GM12878 (cell line): Measurements from ENCODE around the gene RTN4. TPM values are rescaled to one million over a fixed set of nuclear protein-coding genes. Genes with fewer than 3 reads are reported as not detected.

Experiments used
- ATAC-seq: fragments of 200-7000 bp; cut with Tn5 transposase; 3 replicates; pipeline ENCODE4 v1.9.1; 2020; ENCODE audit warnings: mild to moderate bottlenecking, moderate library complexity
- BruUV-seq: library from RNA; stranded (reverse); fragments of 400-500 nt; replicated peaks from 2 replicates; lab custom pipeline; 2021; lab: Mats Ljungman, UMichigan
- CTCF ChIA-PET: fragments of 300-600 bp; sonication (Branson Sonifier 250); formaldehyde crosslinking; extraction: SDS; loops from one replicate; lab custom pipeline; 2021; ENCODE audit warnings: inconsistent platforms; lab: Yijun Ruan, JAX
- POLR2A ChIA-PET: fragments of 350-600 bp; formaldehyde crosslinking; extraction: SDS; loops from one replicate; lab custom pipeline; 2021; ENCODE audit warnings: inconsistent platforms; lab: Charles Lee
- RAD21 ChIA-PET: fragments of 300-600 bp; sonication (Branson Sonifier 250); formaldehyde crosslinking; loops from one replicate; lab custom pipeline; 2023; ENCODE audit warnings: antibody characterized with exemption; ENCODE audit not compliant: unreplicated experiment; lab: Charles Lee
- SMC1A ChIA-PET: fragments of 300-600 bp; sonication (Branson Sonifier 250); formaldehyde crosslinking; loops from one replicate; lab custom pipeline; 2023; ENCODE audit not compliant: unreplicated experiment, uncharacterized antibody; lab: Charles Lee
- DNase-seq: peaks from one replicate; pipeline ENCODE4 v3.0.0-alpha.2; 2011; ENCODE audit warnings: low read depth, low spot score
- FAIRE-seq: peaks from 3 replicates; lab custom pipeline; 2011; peaks lifted over from hg19 to GRCh38; lab: Jason Lieb, UNC
- H2AFZ ChIP-seq: 2 replicates; pipeline ENCODE4 v1.6.0; 2011; ENCODE audit warnings: low read depth, low read length, control low read depth; ENCODE audit not compliant: control insufficient read depth
- H3K27ac ChIP-seq: 2 replicates; pipeline ENCODE4 v1.5.1; 2011; ENCODE audit warnings: control low read depth; ENCODE audit not compliant: control insufficient read depth, insufficient read depth
- H3K27me3 ChIP-seq, 2 experiments: replicated peaks in 1 of 2; 2 replicates each; pipeline versions ENCODE4 v1.6.0 to v1.6.1; 2011; ENCODE audit warnings: low read length in 1 of 2; ENCODE audit not compliant: control insufficient read depth in 2 of 2, insufficient read depth in 2 of 2
- H3K36me3 ChIP-seq, 2 experiments: 2 replicates each; pipeline ENCODE4 v1.5.1; 2011; ENCODE audit warnings: low read length in 1 of 2; ENCODE audit not compliant: control insufficient read depth in 2 of 2, insufficient read depth in 2 of 2
- H3K4me1 ChIP-seq: 2 replicates; pipeline ENCODE4 v1.6.1; 2011; ENCODE audit warnings: mild to moderate bottlenecking, low read length, moderate library complexity, mixed read lengths; ENCODE audit not compliant: control insufficient read depth, insufficient read depth
- H3K4me2 ChIP-seq: 2 replicates; pipeline ENCODE4 v1.6.0; 2011; ENCODE audit warnings: control low read depth; ENCODE audit not compliant: control insufficient read depth, insufficient read depth
- H3K4me3 ChIP-seq: fragments of 200-600 bp; sonication (generic); 2 replicates; pipeline ENCODE4 v1.5.1; 2016
- H3K79me2 ChIP-seq: 2 replicates; pipeline ENCODE4 v1.6.0; 2011; ENCODE audit warnings: low read length; ENCODE audit not compliant: control insufficient read depth, insufficient read depth
- H3K9ac ChIP-seq: 2 replicates; pipeline ENCODE4 v1.8.0; 2011; ENCODE audit warnings: low read length, control low read depth, mixed read lengths; ENCODE audit not compliant: control insufficient read depth, insufficient read depth
- H3K9me3 ChIP-seq: replicated peaks from 3 replicates; pipeline ENCODE4 v1.5.1; 2011; ENCODE audit warnings: mild to moderate bottlenecking, low read length; ENCODE audit not compliant: control insufficient read depth, insufficient read depth
- H4K20me1 ChIP-seq: 2 replicates; pipeline ENCODE4 v1.6.0; 2011; ENCODE audit not compliant: control insufficient read depth, insufficient read depth
- ASH2L ChIP-seq: fragments of 300-600, 200-600 bp; sonication (generic); IDR thresholded peaks from 2 replicates; pipeline ENCODE4 v1.6.1; 2017; ENCODE audit warnings: low read depth, mild to moderate bottlenecking, borderline replicate concordance
- BACH1 ChIP-seq: fragments of 450-650 bp; IDR thresholded peaks from 2 replicates; pipeline ENCODE4 v1.6.1; 2017; ENCODE audit warnings: mild to moderate bottlenecking, borderline replicate concordance
- CBFB ChIP-seq: IDR thresholded peaks from 2 replicates; pipeline ENCODE4 v1.6.1; 2016; ENCODE audit warnings: antibody characterized with exemption, low read depth
- CHD1 ChIP-seq: IDR thresholded peaks from 2 replicates; pipeline ENCODE4 v1.6.1; 2012; ENCODE audit warnings: low read depth, low read length, improper control_type of control experiment
- CREM ChIP-seq: IDR thresholded peaks from 2 replicates; pipeline ENCODE4 v1.6.1; 2014; ENCODE audit warnings: antibody characterized with exemption, low read depth
- E2F8 ChIP-seq: fragments of 450-650 bp; IDR thresholded peaks from 2 replicates; pipeline ENCODE4 v1.6.1; 2018; ENCODE audit warnings: mild to moderate bottlenecking, low read depth, moderate library complexity; ENCODE audit not compliant: partially characterized antibody
- EED ChIP-seq: sonication (generic); IDR thresholded peaks from 2 replicates; pipeline ENCODE4 v1.6.1; 2016; ENCODE audit warnings: antibody characterized with exemption, low read depth
- EP300 ChIP-seq, 2 experiments: fragments of 150-350 bp in 1 of 2; IDR thresholded peaks; 2 replicates each; pipeline ENCODE4 v1.6.1; 2011 to 2012; ENCODE audit warnings: low read depth in 2 of 2, low read length in 2 of 2, borderline replicate concordance in 1 of 2, improper control_type of control experiment in 1 of 2, inconsistent platforms in 1 of 2; ENCODE audit not compliant: control insufficient read depth in 1 of 2
- HDAC6 ChIP-seq: fragments of 200-600 bp; sonication (generic); IDR thresholded peaks from one replicate; pipeline ENCODE4 v1.8.0; 2017; ENCODE audit warnings: antibody characterized with exemption; ENCODE audit not compliant: unreplicated experiment
- IKZF2 ChIP-seq, 2 experiments: fragments of 450-650 bp; IDR thresholded peaks; 2 replicates each; pipeline ENCODE4 v1.6.1; 2017; ENCODE audit warnings: mild to moderate bottlenecking in 2 of 2, moderate library complexity in 2 of 2
- NR2F1 ChIP-seq: fragments of 450-650 bp; conservative IDR thresholded peaks from 2 replicates; pipeline ENCODE4 v1.6.1; 2017; ENCODE audit warnings: mild to moderate bottlenecking
- PKNOX1 ChIP-seq: fragments of 450-650 bp; IDR thresholded peaks from 2 replicates; pipeline ENCODE4 v1.6.1; 2016; ENCODE audit warnings: mild to moderate bottlenecking
- RAD51 ChIP-seq: fragments of 450-650 bp; IDR thresholded peaks from 2 replicates; pipeline ENCODE4 v1.6.1; 2016; ENCODE audit warnings: moderate library complexity, mild to moderate bottlenecking, inconsistent platforms
- SMARCA5 ChIP-seq: fragments of 450-650 bp; IDR thresholded peaks from 2 replicates; pipeline ENCODE4 v1.6.1; 2017; ENCODE audit warnings: mild to moderate bottlenecking
- SREBF1 ChIP-seq: IDR thresholded peaks from 2 replicates; pipeline ENCODE4 v1.6.1; 2012; ENCODE audit warnings: mild to moderate bottlenecking, low read length
- SUPT20H ChIP-seq: IDR thresholded peaks from 2 replicates; pipeline ENCODE4 v1.6.1; 2011; ENCODE audit warnings: low read depth, mild to moderate bottlenecking, low read length, moderate library complexity, borderline replicate concordance; ENCODE audit not compliant: control insufficient read depth
- TCF12 ChIP-seq: IDR thresholded peaks from 2 replicates; pipeline ENCODE4 v1.6.1; 2011; ENCODE audit warnings: low read depth, mild to moderate bottlenecking, low read length
- ZNF217 ChIP-seq: fragments of 450-650 bp; IDR thresholded peaks from 2 replicates; pipeline ENCODE4 v1.6.1; 2017; ENCODE audit warnings: antibody characterized with exemption, mild to moderate bottlenecking
- WGBS: methylation state at CpG from one replicate; pipeline ENCODE4 v1.1.6; 2016; ENCODE audit warnings: low lambda C conversion rate; ENCODE audit not compliant: insufficient replicate concordance, insufficient coverage; ENCODE audit errors: missing lambda C conversion rate; 5-methylcytosine and 5-hydroxymethylcytosine counted together
- in situ Hi-C: fragments of 300-500 bp; cut with MboI; formaldehyde crosslinking; loops from 9 replicates; pipeline ENCODE4 v1.14.3; 2018; ENCODE audit warnings: mixed read lengths
- intact Hi-C: fragments of 100-400 bp; cut with micrococcal nuclease; formaldehyde crosslinking; loops from one replicate; pipeline ENCODE4 v1.14.2; 2022; ENCODE audit not compliant: unreplicated experiment
- polyA plus RNA-seq, 11 experiments: library from polyadenylated mRNA; depleted of rRNA in 4 of 11; unstranded in 6 of 11; stranded (reverse) in 5 of 11; fragments of >200 nt; fragmentation: Nextera tagmentation in 4 of 11; fragmentation: Illumina TruSeq in 1 of 11; extraction: Ambion mirVana in 4 of 11; extraction: Trizol in 1 of 11; gene quantifications; 1 replicate in 1 of 11; 2 replicates in 10 of 11; pipeline versions ENCODE4 v1.2.1 to v1.2.3, GENCODE V29; 2011 to 2016; ENCODE audit warnings: inconsistent platforms in 2 of 11, missing spikeins in 2 of 11, low read depth in 1 of 11
- total RNA-seq, 4 experiments: library from RNA; depleted of rRNA in 3 of 4; stranded (reverse); fragments of >200 nt in 3 of 4; fragmentation: Illumina TruSeq in 1 of 4; extraction: Trizol in 1 of 4; gene quantifications; 2 replicates each; pipeline versions ENCODE4 v1.2.1 to v1.2.3, GENCODE V29; 2013 to 2021
- TF ChIP-seq, protein P1 (sequence below): fragments of 450-650 bp; formaldehyde crosslinking; IDR thresholded peaks from 2 replicates; pipeline ENCODE4 v1.4.0; 2022; ENCODE audit warnings: mild to moderate bottlenecking, moderate library complexity

The RTN4 gene
- total and polyA plus RNA-seq, 10 of the 15 experiments (the other 5 are each of a cell fraction or from before 2014, with no cell fraction given), result 56.0 to 133 (median 83.3) TPM

DNA sequence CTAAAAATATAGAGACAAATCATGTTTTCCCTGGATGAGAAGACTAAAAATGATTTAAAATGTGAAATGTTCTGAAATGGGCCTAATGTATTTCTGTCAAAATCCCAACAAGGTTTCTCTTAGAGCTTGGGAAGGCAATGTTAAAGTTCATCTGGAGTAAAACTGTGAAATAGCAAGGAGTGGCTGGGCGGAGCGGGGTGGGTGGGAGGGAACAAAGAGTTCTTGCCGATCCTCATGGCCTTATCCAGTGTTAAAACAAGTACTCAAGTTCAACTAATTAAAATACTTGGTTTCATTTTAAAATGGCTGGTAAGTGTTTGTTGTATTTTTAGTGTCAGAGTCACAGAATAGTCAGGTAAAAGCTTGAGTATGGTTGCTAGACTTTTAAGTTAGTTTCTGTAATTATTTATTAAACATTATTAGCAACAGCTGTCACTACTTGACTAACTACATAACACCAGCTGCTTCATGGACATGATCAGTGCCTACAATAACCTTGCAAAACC is 87.3 kb downstream of the RTN4 start:
- Histone ChIP-seq H3K4me3 (no peak overlapping the region), H3K36me3 (no peaks in the 10 kb centered on the region), H2AFZ (no peak overlapping the region), H3K27me3 (no peaks in the 10 kb centered on the region), H3K9ac (no peak overlapping the region), H4K20me1 (no peaks in the 10 kb centered on the region), H3K27ac (no peak overlapping the region), H3K4me2 (no peak overlapping the region), H3K9me3 (no peaks in the 10 kb centered on the region), H3K4me1 (no peaks in the 10 kb centered on the region; the same call in 1 of the 2 replicates), H3K79me2 (no peaks in the 10 kb centered on the region)
- RAD21 ChIA-PET, result no interaction called here
- 100% methylated on average over 2 of the region's 3 CpGs for WGBS
- FAIRE-seq, result no peak
- BruUV-seq, result no TSS peak
- in situ Hi-C loops, result no loop called here
- POLR2A ChIA-PET, result interaction anchor here (0.8 kb wide), 1 partner anchor 10 kb away, joined by 3 read pairs; no protein-coding TSS in a partner anchor
- ATAC-seq, result no peak
- DNase-seq, result no peak
- intact Hi-C loops, result no loop called here
- CTCF ChIA-PET, result interaction anchor here (1.3 kb wide), 2 partner anchors 11 to 205 kb away, joined by 4 to 5 read pairs; no protein-coding TSS in a partner anchor
- SMC1A ChIA-PET, result interaction anchor here (0.6 to 1.3 kb wide), 3 partner anchors 9 to 478 kb away, joined by 3 to 5 read pairs (median 4); no protein-coding TSS in a partner anchor
- TF ChIP-seq IKZF2 (IDR thresholded peaks at IDR 0.05) (no peak), ASH2L (no peak), CHD1 (no peak), ZNF217 (no peak), BACH1 (no peak), RAD51 (no peak), EP300 (IDR thresholded peaks at IDR 0.05; ENCODE audit: borderline replicate concordance in 1 of 2, control insufficient read depth in 1 of 2, low read depth in 2 of 2, low read length in 2 of 2) (no peak), PKNOX1 (no peak), TCF12 (no peak), SUPT20H (no peak), CBFB (no peak), HDAC6 (no peak), CREM (no peak), SREBF1 (no peak), E2F8 (no peak), NR2F1 (no peak), SMARCA5 (no peak), EED (no peak)
- TF ChIP-seq, protein P1, sequence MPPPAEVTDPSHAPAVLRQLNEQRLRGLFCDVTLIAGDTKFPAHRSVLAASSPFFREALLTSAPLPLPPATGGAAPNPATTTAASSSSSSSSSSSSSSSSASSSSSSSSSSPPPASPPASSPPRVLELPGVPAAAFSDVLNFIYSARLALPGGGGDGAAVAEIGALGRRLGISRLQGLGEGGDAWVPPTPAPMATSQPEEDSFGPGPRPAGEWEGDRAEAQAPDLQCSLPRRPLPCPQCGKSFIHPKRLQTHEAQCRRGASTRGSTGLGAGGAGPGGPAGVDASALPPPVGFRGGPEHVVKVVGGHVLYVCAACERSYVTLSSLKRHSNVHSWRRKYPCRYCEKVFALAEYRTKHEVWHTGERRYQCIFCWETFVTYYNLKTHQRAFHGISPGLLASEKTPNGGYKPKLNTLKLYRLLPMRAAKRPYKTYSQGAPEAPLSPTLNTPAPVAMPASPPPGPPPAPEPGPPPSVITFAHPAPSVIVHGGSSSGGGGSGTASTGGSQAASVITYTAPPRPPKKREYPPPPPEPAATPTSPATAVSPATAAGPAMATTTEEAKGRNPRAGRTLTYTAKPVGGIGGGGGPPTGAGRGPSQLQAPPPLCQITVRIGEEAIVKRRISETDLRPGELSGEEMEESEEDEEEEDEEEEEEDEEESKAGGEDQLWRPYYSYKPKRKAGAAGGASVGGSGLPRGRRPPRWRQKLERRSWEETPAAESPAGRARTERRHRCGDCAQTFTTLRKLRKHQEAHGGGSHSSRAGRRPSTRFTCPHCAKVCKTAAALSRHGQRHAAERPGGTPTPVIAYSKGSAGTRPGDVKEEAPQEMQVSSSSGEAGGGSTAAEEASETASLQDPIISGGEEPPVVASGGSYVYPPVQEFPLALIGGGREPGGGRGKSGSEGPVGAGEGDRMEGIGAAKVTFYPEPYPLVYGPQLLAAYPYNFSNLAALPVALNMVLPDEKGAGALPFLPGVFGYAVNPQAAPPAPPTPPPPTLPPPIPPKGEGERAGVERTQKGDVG (CRISPR knock-in tag), result no peak
